HepG2 (cell line): Measurements from ENCODE around the gene CTDNEP1. TPM values are rescaled to one million over a fixed set of nuclear protein-coding genes. Genes with fewer than 3 reads are reported as not detected.
A peak's percentile ranks its signal among the peaks of the same experiment; 100 is the strongest.

Source experiments
- CENPT ChIP-seq: sonication (generic); formaldehyde crosslinking; IDR thresholded peaks from 2 replicates; pipeline ENCODE4 v1.8.0; 2022; ENCODE audit warnings: low read depth, mild to moderate bottlenecking, moderate library complexity, missing genetic modification reagents
- ERF ChIP-seq: IDR thresholded peaks from 2 replicates; pipeline ENCODE4 v1.6.1; 2018; ENCODE audit warnings: missing biosample characterization, missing genetic modification reagents
- FUBP1 ChIP-seq: sonication (generic); formaldehyde crosslinking; IDR thresholded peaks from 2 replicates; pipeline ENCODE4 v1.5.1; 2020; ENCODE audit warnings: missing genetic modification reagents, mild to moderate bottlenecking, borderline replicate concordance
- HHEX ChIP-seq: IDR thresholded peaks from 2 replicates; pipeline ENCODE4 v1.6.1; 2016; ENCODE audit warnings: control low read depth
- HNF1B ChIP-seq: sonication (generic); formaldehyde crosslinking; IDR thresholded peaks from 2 replicates; pipeline ENCODE4 v1.5.1; 2020; ENCODE audit warnings: mild to moderate bottlenecking, moderate library complexity, missing genetic modification reagents
- HNRNPLL ChIP-seq: fragments of 200-400 bp; formaldehyde crosslinking; IDR thresholded peaks from 2 replicates; pipeline ENCODE4 v1.6.1; 2017; ENCODE audit warnings: mild to moderate bottlenecking, low read depth, low read length; ENCODE audit not compliant: poor library complexity, severe bottlenecking
- HOXD1 ChIP-seq: sonication (generic); formaldehyde crosslinking; IDR thresholded peaks from 2 replicates; pipeline ENCODE4 v1.5.0; 2020; ENCODE audit warnings: missing genetic modification reagents
- KAT2B ChIP-seq: fragments of 150-350 bp; IDR thresholded peaks from 2 replicates; pipeline ENCODE4 v1.6.1; 2014; ENCODE audit warnings: low read depth, low read length, borderline replicate concordance
- NR2F2 ChIP-seq: IDR thresholded peaks from 2 replicates; pipeline ENCODE4 v1.6.1; 2012; ENCODE audit warnings: low read depth, inconsistent platforms, borderline replicate concordance
- PHF20 ChIP-seq: sonication (generic); formaldehyde crosslinking; IDR thresholded peaks from 2 replicates; pipeline ENCODE4 v1.5.0; 2020; ENCODE audit warnings: mild to moderate bottlenecking, missing genetic modification reagents
- SNAPC5 ChIP-seq: sonication (generic); formaldehyde crosslinking; IDR thresholded peaks from 2 replicates; pipeline ENCODE4 v1.8.1; 2023; ENCODE audit warnings: mild to moderate bottlenecking, missing genetic modification reagents, borderline replicate concordance
- SOX13 ChIP-seq, 3 experiments: fragments of 450-650 bp in 1 of 3; sonication (generic) in 1 of 3; formaldehyde crosslinking in 1 of 3; IDR thresholded peaks in 2 of 3; conservative IDR thresholded peaks in 1 of 3; 2 replicates each; pipeline versions ENCODE4 v1.5.0 to v1.6.1; 2016 to 2020; ENCODE audit warnings: antibody characterized with exemption in 1 of 3, mild to moderate bottlenecking in 1 of 3, missing compliant biosample characterization in 1 of 3, missing genetic modification reagents in 1 of 3, moderate library complexity in 1 of 3
- TFDP2 ChIP-seq: sonication (generic); formaldehyde crosslinking; IDR thresholded peaks from 2 replicates; pipeline ENCODE4 v1.4.0; 2020; ENCODE audit warnings: missing genetic modification reagents
- ZBTB33 ChIP-seq: sonication (generic); formaldehyde crosslinking; IDR thresholded peaks from 2 replicates; pipeline ENCODE4 v1.4.0; 2020; ENCODE audit warnings: missing genetic modification reagents
- ZNF124 ChIP-seq: sonication (generic); formaldehyde crosslinking; IDR thresholded peaks from 2 replicates; pipeline ENCODE4 v1.4.0; 2020; ENCODE audit warnings: missing genetic modification reagents
- ZNF251 ChIP-seq: sonication (generic); formaldehyde crosslinking; IDR thresholded peaks from 2 replicates; pipeline ENCODE4 v1.9.0; 2021; ENCODE audit warnings: mild to moderate bottlenecking, missing genetic modification reagents
- ZNF362 ChIP-seq: sonication (generic); formaldehyde crosslinking; IDR thresholded peaks from 2 replicates; pipeline ENCODE4 v1.4.0; 2020; ENCODE audit warnings: missing genetic modification reagents, mild to moderate bottlenecking, borderline replicate concordance
- ZNF510 ChIP-seq: sonication (generic); formaldehyde crosslinking; IDR thresholded peaks from 2 replicates; pipeline ENCODE4 v1.4.0; 2020; ENCODE audit warnings: low read depth, mild to moderate bottlenecking, missing genetic modification reagents
- ZNF547 ChIP-seq: sonication (generic); formaldehyde crosslinking; IDR thresholded peaks from 2 replicates; pipeline ENCODE4 v1.5.1; 2020; ENCODE audit warnings: mild to moderate bottlenecking, missing genetic modification reagents
- ZNF616 ChIP-seq: sonication (generic); formaldehyde crosslinking; IDR thresholded peaks from 2 replicates; pipeline ENCODE4 v1.5.0; 2020; ENCODE audit warnings: low read depth, mild to moderate bottlenecking, missing genetic modification reagents
- polyA plus RNA-seq, 8 experiments: library from polyadenylated mRNA; depleted of rRNA in 3 of 8; stranded (reverse) in 7 of 8; unstranded in 1 of 8; fragments of >200 nt; fragmentation: Illumina TruSeq in 4 of 8; extraction: Trizol in 4 of 8; gene quantifications; 2 replicates each; pipeline versions ENCODE4 v1.2.1 to v1.2.3, GENCODE V29; 2011 to 2016; ENCODE audit warnings: low read depth in 4 of 8, missing spikeins in 1 of 8, mixed read lengths in 1 of 8; ENCODE audit not compliant: insufficient read depth in 1 of 8
- total RNA-seq, 5 experiments: library from RNA; depleted of rRNA; stranded (reverse); fragments of >200 nt; fragmentation: Illumina TruSeq; extraction: Trizol; gene quantifications; 2 replicates each; pipeline ENCODE4 v1.2.3, GENCODE V29; 2016; ENCODE audit warnings: low read depth in 1 of 5

CTDNEP1 gene
- total and polyA plus RNA-seq, 2 of the 13 experiments (the other 11 are each of a cell fraction or from before 2014, with no cell fraction given): 19.8 to 118 TPM

- TF ChIP-seq HOXD1 (CRISPR knock-in tag): no peak
- TF ChIP-seq HNRNPLL: peak; percentile 65
- no peak; the same call in 1 of the 2 replicates for TF ChIP-seq ZNF547
- TF ChIP-seq ZNF362 (CRISPR knock-in tag): no peak
- TF ChIP-seq SNAPC5 (CRISPR knock-in tag): no peak
- TF ChIP-seq FUBP1: no peak
- TF ChIP-seq ZNF616: no peak
- TF ChIP-seq HNF1B: 0 out of 2 replicates have a peak, but pooled peaks have one; percentile 46
- no peak for TF ChIP-seq NR2F2
- TF ChIP-seq ZNF251 (CRISPR knock-in tag): no peak
- no peak for TF ChIP-seq ZBTB33 (CRISPR knock-in tag)
- TF ChIP-seq ERF (CRISPR knock-in tag): no peak
- no peak for TF ChIP-seq ZNF510
- TF ChIP-seq CENPT: no peak
- peak; percentile 85 for TF ChIP-seq TFDP2 (CRISPR knock-in tag)
- no peak for TF ChIP-seq KAT2B
- TF ChIP-seq PHF20 (CRISPR knock-in tag): no peak
- no peak for TF ChIP-seq ZNF124 (CRISPR knock-in tag)
- TF ChIP-seq HHEX (CRISPR knock-in tag): no peak
- 0 out of 2 replicates have a peak, but pooled peaks have one; percentile 7 for TF ChIP-seq SOX13 (IDR thresholded peaks at IDR 0.05)
- no peak for TF ChIP-seq SOX13 (CRISPR knock-in tag; conservative IDR thresholded peaks at IDR 0.05 in 1 of 2, IDR thresholded peaks at IDR 0.05 in 1 of 2)
These were observed 29.8 kb upstream of the CTDNEP1 start, which contains the start of gene SLC2A4 (continued) for GRCh38 chr17:7281074-7281952.
